H9 (cell line): ENCODE results near the gene SETBP1. TPM values are rescaled to one million over a fixed set of nuclear protein-coding genes. Genes with fewer than 3 reads are reported as not detected.

Experiments used
- DNase-seq: peaks from one replicate; pipeline ENCODE4 v3.0.0-alpha.2; 2017
- H2AFZ ChIP-seq: one replicate; pipeline ENCODE4 v1.6.1; 2013; ENCODE audit warnings: mild to moderate bottlenecking, low read length, control low read depth, moderate library complexity
- H2AK5ac ChIP-seq: 2 replicates; pipeline ENCODE4 v1.6.1; 2013; ENCODE audit warnings: low read length, control low read depth, mixed read lengths; ENCODE audit not compliant: insufficient read length
- H2BK120ac ChIP-seq: one replicate; pipeline ENCODE4 v1.6.1; 2013; ENCODE audit warnings: low read depth, mild to moderate bottlenecking, low read length, control low read depth, inconsistent platforms; ENCODE audit not compliant: poor library complexity, severe bottlenecking
- H2BK12ac ChIP-seq: 2 replicates; pipeline ENCODE4 v1.6.1; 2013; ENCODE audit warnings: low read length, control low read depth, mixed read lengths, low read depth; ENCODE audit not compliant: insufficient read length
- H2BK15ac ChIP-seq: 2 replicates; pipeline ENCODE4 v1.6.1; 2013; ENCODE audit warnings: low read depth, low read length, control low read depth
- H2BK20ac ChIP-seq: one replicate; pipeline ENCODE4 v1.6.1; 2013; ENCODE audit warnings: low read depth, mild to moderate bottlenecking, low read length, control low read depth, inconsistent platforms; ENCODE audit not compliant: poor library complexity, severe bottlenecking
- H2BK5ac ChIP-seq: 2 replicates; pipeline ENCODE4 v1.6.1; 2013; ENCODE audit warnings: low read length, control low read depth, mixed read lengths; ENCODE audit not compliant: insufficient read length
- H3K14ac ChIP-seq: 2 replicates; pipeline ENCODE4 v1.6.1; 2013; ENCODE audit warnings: low read length, control low read depth; ENCODE audit not compliant: insufficient read depth
- H3K18ac ChIP-seq: 2 replicates; pipeline ENCODE4 v1.6.1; 2013; ENCODE audit warnings: low read depth, mild to moderate bottlenecking, mixed read lengths, low read length, control low read depth; ENCODE audit not compliant: insufficient read length
- H3K23ac ChIP-seq: 2 replicates; pipeline ENCODE4 v1.6.1; 2013; ENCODE audit warnings: low read length, control low read depth, mixed read lengths, low read depth; ENCODE audit not compliant: insufficient read length
- H3K23me2 ChIP-seq: 2 replicates; pipeline ENCODE4 v1.6.1; 2013; ENCODE audit warnings: low read depth, mild to moderate bottlenecking, mixed read lengths, low read length, control low read depth; ENCODE audit not compliant: insufficient read length, poor library complexity, severe bottlenecking
- H3K27ac ChIP-seq: 2 replicates; pipeline ENCODE4 v1.5.1; 2013; ENCODE audit warnings: low read length, control low read depth, mixed read lengths, low read depth; ENCODE audit not compliant: insufficient read length
- H3K27me3 ChIP-seq: 2 replicates; pipeline ENCODE4 v1.6.1; 2013; ENCODE audit warnings: low read length, control low read depth, inconsistent platforms; ENCODE audit not compliant: insufficient read depth
- H3K4ac ChIP-seq: 2 replicates; pipeline ENCODE4 v1.6.1; 2013; ENCODE audit warnings: low read depth, mild to moderate bottlenecking, control low read depth, inconsistent platforms, low read length, moderate library complexity
- H3K4me1 ChIP-seq: 2 replicates; pipeline ENCODE4 v1.6.1; 2013; ENCODE audit warnings: low read length, control low read depth, inconsistent platforms; ENCODE audit not compliant: insufficient read depth
- H3K4me2 ChIP-seq: 2 replicates; pipeline ENCODE4 v1.6.1; 2013; ENCODE audit warnings: low read length, control low read depth, mixed read lengths; ENCODE audit not compliant: insufficient read length, insufficient read depth
- H3K56ac ChIP-seq: 2 replicates; pipeline ENCODE4 v1.6.1; 2013; ENCODE audit warnings: low read depth, mild to moderate bottlenecking, mixed read lengths, low read length, control low read depth; ENCODE audit not compliant: insufficient read length
- H3K79me1 ChIP-seq: 2 replicates; pipeline ENCODE4 v1.6.1; 2013; ENCODE audit warnings: low read depth, mild to moderate bottlenecking, moderate library complexity, low read length, control low read depth, inconsistent platforms; ENCODE audit not compliant: insufficient read depth, poor library complexity, severe bottlenecking
- H3K79me2 ChIP-seq: 2 replicates; pipeline ENCODE4 v1.6.1; 2013; ENCODE audit warnings: low read length, control low read depth, inconsistent platforms; ENCODE audit not compliant: insufficient read depth
- H3K9ac ChIP-seq: 2 replicates; pipeline ENCODE4 v1.6.1; 2013; ENCODE audit warnings: low read length, control low read depth, mixed read lengths; ENCODE audit not compliant: insufficient read length; ENCODE audit errors: extremely low read depth
- H3K9me3 ChIP-seq: one replicate; pipeline ENCODE4 v1.6.1; 2013; ENCODE audit warnings: low read depth, low read length, inconsistent platforms; ENCODE audit not compliant: control insufficient read depth
- H3T11ph ChIP-seq: one replicate; pipeline ENCODE4 v1.6.1; 2013; ENCODE audit warnings: mild to moderate bottlenecking, low read length, control low read depth, inconsistent platforms
- H4K20me1 ChIP-seq: one replicate; pipeline ENCODE4 v1.6.1; 2013; ENCODE audit not compliant: control insufficient read depth, insufficient read length, insufficient read depth
- H4K5ac ChIP-seq: 2 replicates; pipeline ENCODE4 v1.6.1; 2013; ENCODE audit warnings: low read depth, mild to moderate bottlenecking, mixed read lengths, low read length, control low read depth; ENCODE audit not compliant: insufficient read length
- H4K8ac ChIP-seq: replicated peaks from 2 replicates; pipeline ENCODE4 v1.6.1; 2013; ENCODE audit warnings: low read length, control low read depth, mixed read lengths, low read depth; ENCODE audit not compliant: insufficient read length
- H4K91ac ChIP-seq: 2 replicates; pipeline ENCODE4 v1.6.1; 2013; ENCODE audit warnings: low read depth, mild to moderate bottlenecking, moderate library complexity, mixed read lengths, low read length, control low read depth; ENCODE audit not compliant: insufficient read length
- H3K27ac Mint-ChIP-seq, 3 experiments: 2 replicates in 2 of 3; 3 replicates in 1 of 3; pipeline ENCODE4 v1.8.0; 2020 to 2021; ENCODE audit warnings: mixed read lengths in 3 of 3, mild to moderate bottlenecking in 1 of 3, moderate library complexity in 1 of 3
- H3K27me3 Mint-ChIP-seq: 2 replicates; pipeline ENCODE4 v1.8.0; 2021; ENCODE audit warnings: low read depth, mild to moderate bottlenecking, moderate library complexity, mixed read lengths
- H3K36me3 Mint-ChIP-seq, 3 experiments: 2 replicates in 2 of 3; 3 replicates in 1 of 3; pipeline ENCODE4 v1.8.0; 2020 to 2021; ENCODE audit warnings: low read depth in 3 of 3, mixed read lengths in 3 of 3; ENCODE audit not compliant: insufficient read depth in 1 of 3
- H3K4me1 Mint-ChIP-seq, 2 experiments: 2 replicates each; pipeline ENCODE4 v1.8.0; 2020; ENCODE audit warnings: mixed read lengths in 2 of 2
- H3K4me3 Mint-ChIP-seq, 2 experiments: 2 replicates in 1 of 2; 3 replicates in 1 of 2; pipeline ENCODE4 v1.8.0; 2020 to 2021; ENCODE audit warnings: mild to moderate bottlenecking in 2 of 2, mixed read lengths in 2 of 2, moderate library complexity in 1 of 2
- H3K9me3 Mint-ChIP-seq, 2 experiments: 2 replicates in 1 of 2; 3 replicates in 1 of 2; pipeline ENCODE4 v1.8.0; 2020; ENCODE audit warnings: mild to moderate bottlenecking in 2 of 2, mixed read lengths in 2 of 2, moderate library complexity in 1 of 2
- WGBS: extraction: QIAGEN DNeasy Blood & Tissue Kit; methylation state at CpG from one replicate; pipeline ENCODE4 v1.1.7; 2013; ENCODE audit warnings: missing lambda C conversion rate, low lambda C conversion rate, mixed read lengths; ENCODE audit not compliant: insufficient read length; ENCODE audit errors: extremely low coverage; 5-methylcytosine and 5-hydroxymethylcytosine counted together
- total RNA-seq: library from RNA; stranded (reverse); gene quantifications from 2 replicates; pipeline ENCODE4 v1.2.1, GENCODE V29; 2021
- TF ChIP-seq, protein P1 (sequence below): fragments of 200-600 bp; sonication (generic); conservative IDR thresholded peaks from 3 replicates; pipeline ENCODE4 v1.8.0; 2021; ENCODE audit warnings: antibody characterized with exemption, mild to moderate bottlenecking

Gene SETBP1
- total RNA-seq, 1 experiment from 2014 or later = 4.6 TPM

DNA sequence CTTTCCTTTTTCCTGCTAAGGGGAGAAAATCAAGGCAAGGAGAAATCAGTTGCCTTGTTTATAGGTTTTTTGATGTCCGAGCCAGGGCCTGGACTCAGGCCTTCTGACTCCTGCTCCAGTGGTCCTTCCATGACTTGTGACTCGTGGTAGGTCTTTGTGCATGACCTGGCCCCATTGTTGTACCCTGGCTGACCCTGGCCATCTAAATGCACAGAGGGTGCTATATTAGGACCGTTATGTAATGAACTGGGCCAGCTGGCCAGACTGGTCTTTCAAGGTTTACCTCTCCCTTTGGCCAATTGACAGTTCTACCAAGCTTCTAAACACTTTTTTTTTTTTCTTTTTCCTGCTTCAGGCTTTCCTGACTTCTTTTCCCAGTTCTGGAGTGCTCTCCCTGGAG is 81.1 kb downstream of the SETBP1 start:
- H3T11ph ChIP-seq = no peak overlapping the region
- TF ChIP-seq, protein P1, sequence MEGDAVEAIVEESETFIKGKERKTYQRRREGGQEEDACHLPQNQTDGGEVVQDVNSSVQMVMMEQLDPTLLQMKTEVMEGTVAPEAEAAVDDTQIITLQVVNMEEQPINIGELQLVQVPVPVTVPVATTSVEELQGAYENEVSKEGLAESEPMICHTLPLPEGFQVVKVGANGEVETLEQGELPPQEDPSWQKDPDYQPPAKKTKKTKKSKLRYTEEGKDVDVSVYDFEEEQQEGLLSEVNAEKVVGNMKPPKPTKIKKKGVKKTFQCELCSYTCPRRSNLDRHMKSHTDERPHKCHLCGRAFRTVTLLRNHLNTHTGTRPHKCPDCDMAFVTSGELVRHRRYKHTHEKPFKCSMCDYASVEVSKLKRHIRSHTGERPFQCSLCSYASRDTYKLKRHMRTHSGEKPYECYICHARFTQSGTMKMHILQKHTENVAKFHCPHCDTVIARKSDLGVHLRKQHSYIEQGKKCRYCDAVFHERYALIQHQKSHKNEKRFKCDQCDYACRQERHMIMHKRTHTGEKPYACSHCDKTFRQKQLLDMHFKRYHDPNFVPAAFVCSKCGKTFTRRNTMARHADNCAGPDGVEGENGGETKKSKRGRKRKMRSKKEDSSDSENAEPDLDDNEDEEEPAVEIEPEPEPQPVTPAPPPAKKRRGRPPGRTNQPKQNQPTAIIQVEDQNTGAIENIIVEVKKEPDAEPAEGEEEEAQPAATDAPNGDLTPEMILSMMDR = no peak
- no peak for DNase-seq
- Mint-ChIP-seq H3K27ac (no peak overlapping the region), H3K4me3 (no peak overlapping the region), H3K36me3 (no peaks in the 10 kb centered on the region), H3K4me1 (peaks cover under 1 to 7% of the 10 kb centered on the region in 2 experiments), H3K9me3 (no peaks in the 10 kb centered on the region), H3K27me3 (no peaks in the 10 kb centered on the region; the same call in 1 of the 2 replicates)
- H2AK5ac ChIP-seq = no peak overlapping the region
- no peaks in the 10 kb centered on the region for H3K27me3 ChIP-seq
- no peak overlapping the region for H3K4me2 ChIP-seq
- no peak overlapping the region for H2BK5ac ChIP-seq
- no peak overlapping the region for H3K14ac ChIP-seq
- no peak overlapping the region for H3K18ac ChIP-seq
- no peak overlapping the region for H2AFZ ChIP-seq
- H2BK20ac ChIP-seq = no peak overlapping the region
- H3K9me3 ChIP-seq = no peaks in the 10 kb centered on the region
- no peak overlapping the region for H3K27ac ChIP-seq
- no peaks in the 10 kb centered on the region for H3K4me1 ChIP-seq
- no peak overlapping the region for H3K9ac ChIP-seq
- H3K23ac ChIP-seq = no peak overlapping the region
- no peak overlapping the region for H3K56ac ChIP-seq
- no peak overlapping the region for H3K4ac ChIP-seq
- H4K8ac ChIP-seq = no peak overlapping the region
- no peak overlapping the region for H2BK12ac ChIP-seq
- no peaks in the 10 kb centered on the region for H3K79me1 ChIP-seq
- no peak overlapping the region for H2BK15ac ChIP-seq
- H2BK120ac ChIP-seq = no peak overlapping the region
- H3K23me2 ChIP-seq = no peaks in the 10 kb centered on the region
- no peaks in the 10 kb centered on the region for H3K79me2 ChIP-seq
- no peaks in the 10 kb centered on the region for H4K20me1 ChIP-seq
- no CpG with 5 or more reads among the region's 3 CpGs for WGBS
- no peak overlapping the region for H4K91ac ChIP-seq
- no peak overlapping the region for H4K5ac ChIP-seq
